ENCODE measurements around the gene CDC7.
A peak's percentile ranks its signal among the peaks of the same experiment; 100 is the strongest.
"Not testable (repeated sequence)": the region's sequence is repeated elsewhere in the genome, so short reads cannot be mapped to it uniquely, and the experiment has no call there.

Gene CDC7

DNA sequence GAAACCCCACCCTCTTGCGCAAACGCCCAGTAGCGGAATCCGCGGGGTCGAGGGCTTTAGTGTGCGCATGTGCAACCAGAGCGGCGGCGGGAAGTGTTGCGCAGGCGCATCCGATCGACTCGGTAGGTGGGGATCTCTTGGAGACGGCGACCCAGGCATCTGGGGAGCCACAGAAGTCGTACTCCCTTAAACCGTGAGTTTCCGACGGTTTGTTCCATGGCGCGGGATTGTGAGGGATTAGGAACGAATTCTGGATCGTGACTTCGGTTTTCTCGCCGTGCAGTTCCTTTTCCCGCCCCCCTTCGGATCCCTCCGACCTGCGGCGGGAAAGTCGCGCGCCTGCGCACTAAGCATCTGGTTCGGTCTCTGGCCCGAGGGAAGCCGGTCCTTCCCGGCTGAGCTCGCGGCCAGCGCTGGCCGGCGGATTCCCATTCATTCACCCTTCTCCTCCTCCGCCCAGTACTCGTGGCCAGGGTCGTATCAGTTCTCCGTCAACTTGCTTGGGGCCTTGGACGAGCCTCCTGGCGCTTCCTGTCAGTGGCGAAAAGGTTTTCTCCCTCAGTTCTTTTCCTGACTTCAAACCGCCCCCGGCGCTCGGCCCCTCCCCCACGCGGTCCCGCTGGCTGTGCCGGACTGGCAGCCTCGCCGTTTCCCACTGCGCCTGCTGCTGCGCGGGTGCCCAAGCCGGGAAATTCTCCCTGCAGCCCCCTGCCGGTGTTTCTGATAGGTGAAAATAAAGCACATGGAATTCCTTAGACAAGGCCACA is at the start of gene CDC7:
Gene CDC7, plus strand, starts transcription at position 96 of the 767 bp plus-strand sequence. CDS start 866 bp downstream, outside the sequence.
- peak; percentile 88 for DNase-seq (ENCODE audit: low spot score)

DNA sequence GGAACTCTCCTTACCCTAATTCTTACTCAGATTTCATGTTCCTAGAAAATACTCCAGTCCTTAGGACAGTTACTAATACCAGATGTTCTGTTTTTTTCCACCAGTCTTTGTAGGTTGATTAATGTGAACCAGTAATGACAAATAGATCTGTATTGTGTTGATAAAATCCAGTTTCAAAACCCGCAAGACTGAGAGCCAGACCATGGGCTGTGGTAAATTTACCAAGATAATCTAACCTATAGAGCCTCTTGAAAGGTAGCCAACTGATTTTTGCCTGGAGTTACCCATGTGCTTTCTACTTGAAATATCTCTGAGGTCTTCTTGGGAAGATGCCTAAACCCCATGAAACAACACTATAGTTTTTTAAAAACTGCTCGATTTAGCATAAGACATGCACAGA is 46.5 kb upstream of the CDC7 start:
- no peak for DNase-seq (ENCODE audit: low spot score)

GRCh38 chr1:91455334-91455733 is 45.3 kb upstream of the CDC7 start:
- DNase-seq (ENCODE audit: low spot score), result no peak

GRCh38 chr1:91455896-91456295 is 44.8 kb upstream of the CDC7 start:
- DNase-seq (ENCODE audit: low spot score), result no peak

- not testable (repeated sequence) for DNase-seq (ENCODE audit: low spot score)
Measured at GRCh38 chr1:91465350-91465749, 35.3 kb upstream of the CDC7 start.

- no peak for DNase-seq (ENCODE audit: low spot score)
Measured at GRCh38 chr1:91476533-91477217, 24.0 kb upstream of the CDC7 start.

DNA sequence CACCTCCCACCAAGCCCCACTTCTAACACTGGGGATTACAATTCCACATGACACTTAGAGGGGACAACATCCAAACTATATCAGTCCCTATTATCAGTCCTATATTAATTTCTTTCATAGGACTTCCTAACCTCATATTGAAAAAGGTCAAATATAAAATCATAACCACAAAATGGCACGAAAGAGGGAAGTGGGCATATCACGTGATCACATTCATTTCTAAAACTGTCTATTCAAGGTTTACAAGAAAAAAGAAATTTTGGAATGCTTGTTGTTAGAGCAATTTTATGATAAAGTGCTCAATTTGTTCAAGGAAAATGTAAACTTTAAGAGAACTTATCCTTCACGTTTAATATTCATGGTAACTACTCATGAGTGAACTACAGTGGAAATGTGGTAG is 13.2 kb upstream of the CDC7 start:
- no peak for DNase-seq (ENCODE audit: low spot score)

DNA sequence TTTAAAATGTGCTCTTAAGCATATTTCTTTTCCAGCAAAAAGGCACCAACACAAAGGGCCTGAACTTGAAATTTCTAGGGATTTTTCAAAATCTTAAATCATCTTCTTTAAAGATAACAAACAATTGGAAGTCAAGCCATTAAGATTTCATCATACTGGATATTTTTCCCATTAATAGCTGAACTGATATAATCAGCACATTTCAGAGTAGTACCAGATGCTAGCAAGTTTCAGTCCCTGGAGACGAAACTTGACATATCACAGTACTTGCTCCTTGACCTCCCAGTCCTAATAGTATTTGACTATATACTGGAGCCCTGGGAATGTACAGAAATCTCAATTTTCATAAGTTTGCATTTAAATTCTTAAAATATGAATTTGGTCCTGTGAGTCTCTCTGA is 10.2 kb upstream of the CDC7 start:
- DNase-seq (ENCODE audit: low spot score), result no peak

DNA sequence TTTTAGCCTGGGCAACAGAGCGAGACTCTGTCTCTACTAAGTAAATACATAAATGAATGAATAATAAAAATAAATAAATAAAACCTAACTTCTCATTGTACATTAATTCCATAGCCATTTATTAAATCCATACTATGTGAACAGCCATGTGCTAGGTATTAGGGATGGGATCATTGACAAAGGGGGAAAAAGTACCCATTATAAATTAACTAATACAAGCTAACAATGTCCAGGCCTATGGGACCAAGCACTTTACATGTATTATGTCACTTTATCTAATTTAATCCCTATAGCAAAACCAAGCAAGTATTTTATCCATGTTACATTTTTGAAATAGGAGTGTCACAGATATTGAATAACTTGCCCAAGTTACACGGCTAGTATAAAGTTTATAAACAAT is 2.6 kb upstream of the CDC7 start:
- DNase-seq (ENCODE audit: low spot score), result no peak

DNA sequence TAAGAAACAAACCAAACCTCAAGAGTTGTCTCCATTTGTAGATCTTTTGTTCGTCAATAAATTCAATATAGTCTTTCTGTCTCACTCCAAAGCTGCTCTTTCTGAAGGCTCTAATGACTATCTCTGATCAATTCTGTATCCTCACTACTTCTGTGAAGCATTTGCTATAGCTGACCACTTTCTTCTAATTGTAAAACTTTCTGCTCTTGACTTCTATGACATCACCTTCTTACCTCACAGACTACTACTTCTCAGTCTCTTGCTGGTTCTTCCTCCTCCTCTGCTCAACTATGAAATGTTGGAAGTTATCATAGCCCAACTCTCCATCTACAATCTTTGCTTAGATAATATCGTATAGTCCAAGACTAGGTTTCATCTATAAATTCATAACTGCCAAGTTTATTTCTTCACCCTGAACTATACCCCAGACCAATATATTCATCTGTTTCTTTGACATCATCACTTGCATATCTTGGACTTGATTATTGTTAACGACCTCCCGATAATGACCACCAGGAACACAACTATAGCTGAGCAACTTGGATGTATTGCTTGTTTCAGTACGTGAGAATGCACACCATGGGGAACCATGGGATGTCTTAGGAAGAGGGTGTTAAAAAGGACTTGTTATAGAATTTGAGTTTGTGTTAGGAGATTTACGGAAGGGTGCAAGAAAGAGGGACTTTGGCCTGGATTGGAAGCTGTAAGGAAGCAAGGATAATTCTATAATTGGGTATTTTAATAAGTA is 2.0 kb upstream of the CDC7 start:
- DNase-seq (ENCODE audit: low spot score), result no peak

DNA sequence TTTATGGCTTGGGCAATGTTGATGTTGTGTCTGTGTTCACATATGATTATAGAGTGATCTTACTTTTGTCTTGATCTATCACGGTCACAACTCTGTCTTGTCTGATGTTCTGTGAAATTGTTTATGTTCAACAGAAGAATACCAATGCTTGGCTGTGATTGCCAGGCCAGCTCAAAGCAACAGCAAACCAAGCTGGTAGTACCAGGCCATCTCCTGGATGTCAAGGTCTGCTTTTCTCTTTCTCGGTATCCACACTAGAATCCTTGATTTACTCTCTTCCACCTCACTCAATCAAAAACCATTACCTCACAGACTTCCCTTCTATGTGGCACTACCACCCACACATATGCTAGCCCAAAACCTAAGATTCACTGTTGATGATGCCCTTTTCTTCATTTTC is 1.3 kb upstream of the CDC7 start:
- no peak for DNase-seq (ENCODE audit: low spot score)

GRCh38 chr1:91499904-91500755 is 521 bp upstream of the CDC7 start:
- no peak for DNase-seq (ENCODE audit: low spot score)

DNA sequence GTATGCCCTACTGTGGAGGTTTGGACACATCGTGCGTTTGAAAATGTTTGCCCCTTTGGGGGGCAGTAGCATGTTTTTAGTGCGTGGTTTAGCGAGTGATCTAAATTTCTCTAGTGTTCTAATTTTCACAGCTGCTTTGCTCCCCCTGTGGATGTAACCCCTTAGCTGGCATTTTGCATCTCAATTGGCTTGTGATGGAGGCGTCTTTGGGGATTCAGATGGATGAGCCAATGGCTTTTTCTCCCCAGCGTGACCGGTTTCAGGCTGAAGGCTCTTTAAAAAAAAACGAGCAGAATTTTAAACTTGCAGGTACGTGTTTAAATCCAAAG is 836 bp downstream of the CDC7 start:
- no peak for DNase-seq (ENCODE audit: low spot score)

GRCh38 chr1:91501971-91502671 is 1.5 kb downstream of the CDC7 start:
- no peak for DNase-seq (ENCODE audit: low spot score)

DNA sequence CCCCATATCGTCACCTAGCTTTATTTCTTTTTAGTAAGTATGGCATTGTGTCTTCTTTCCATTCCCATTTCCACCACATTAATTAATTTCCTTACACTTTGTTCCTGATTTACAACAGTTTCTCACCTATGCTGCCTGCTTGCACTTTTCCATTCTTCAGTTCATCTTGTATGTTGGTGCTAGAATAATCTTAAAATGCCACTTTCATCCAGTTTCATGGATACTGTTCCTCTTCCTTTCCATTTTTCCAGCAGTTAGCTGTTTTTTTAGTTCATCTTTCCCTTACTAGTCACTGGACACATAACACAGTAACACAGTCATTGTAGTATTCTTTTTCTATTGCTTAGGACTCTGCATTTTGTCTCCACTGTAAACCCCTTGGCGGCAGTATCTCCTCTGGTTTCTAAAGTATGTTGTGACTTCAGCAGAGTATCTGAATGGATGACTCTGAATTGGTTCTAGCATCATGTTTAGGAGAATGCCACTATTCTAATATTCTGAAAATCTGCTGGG is 2.1 kb downstream of the CDC7 start:
- no peak for DNase-seq (ENCODE audit: low spot score)

GRCh38 chr1:91503332-91503900 is 2.8 kb downstream of the CDC7 start:
- DNase-seq (ENCODE audit: low spot score), result no peak

DNA sequence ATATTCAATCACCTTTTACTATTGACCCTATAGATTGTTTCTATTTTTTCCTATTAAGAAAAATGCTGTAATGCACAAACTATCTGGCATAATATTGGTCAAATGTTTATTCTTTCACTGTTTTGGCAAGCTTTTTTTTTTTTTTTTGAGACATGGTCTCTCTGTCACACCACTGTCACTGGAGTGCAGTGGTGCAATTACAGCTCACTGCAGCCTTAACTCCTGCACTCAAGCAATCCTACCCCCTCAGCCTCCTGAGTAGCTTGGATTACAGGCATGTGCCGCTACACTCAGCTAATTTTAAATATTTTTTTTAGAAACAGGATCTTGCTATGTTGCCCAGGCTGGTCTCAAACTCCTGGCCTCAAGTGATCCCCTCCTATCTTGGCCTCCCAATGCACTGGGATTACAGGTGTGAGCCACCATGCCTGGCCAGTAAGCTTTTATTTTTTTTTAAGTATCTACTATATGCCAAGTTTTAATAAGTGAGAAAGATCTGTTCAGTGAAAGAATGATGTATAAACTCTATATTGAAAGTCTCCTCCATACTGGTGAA is 3.4 kb downstream of the CDC7 start:
- DNase-seq (ENCODE audit: low spot score), result no peak

DNA sequence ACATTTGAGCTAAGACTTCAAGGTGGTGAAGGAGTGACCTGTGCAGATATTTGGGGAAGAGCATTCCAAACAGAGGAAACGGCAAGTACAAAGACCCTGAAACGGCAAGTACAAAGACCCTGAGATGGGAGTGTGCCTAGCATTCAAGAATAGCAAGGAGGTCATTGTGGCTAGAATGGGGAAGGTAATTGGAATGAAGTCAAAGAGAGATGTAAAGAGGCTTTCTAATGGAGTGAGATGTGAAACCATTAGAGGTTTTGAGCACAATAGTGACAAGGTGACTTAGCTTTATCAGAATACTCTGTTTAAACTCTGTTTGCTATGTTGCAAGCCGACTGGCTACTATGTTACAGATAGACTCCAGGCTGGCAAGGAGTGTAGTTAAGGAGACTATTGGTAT is 4.4 kb downstream of the CDC7 start:
- no peak for DNase-seq (ENCODE audit: low spot score)

- DNase-seq (ENCODE audit: low spot score), result no peak
Measured at GRCh38 chr1:91506071-91506470, 5.4 kb downstream of the CDC7 start.

GRCh38 chr1:91507328-91507727 is 6.7 kb downstream of the CDC7 start:
- no peak for DNase-seq (ENCODE audit: low spot score)

DNA sequence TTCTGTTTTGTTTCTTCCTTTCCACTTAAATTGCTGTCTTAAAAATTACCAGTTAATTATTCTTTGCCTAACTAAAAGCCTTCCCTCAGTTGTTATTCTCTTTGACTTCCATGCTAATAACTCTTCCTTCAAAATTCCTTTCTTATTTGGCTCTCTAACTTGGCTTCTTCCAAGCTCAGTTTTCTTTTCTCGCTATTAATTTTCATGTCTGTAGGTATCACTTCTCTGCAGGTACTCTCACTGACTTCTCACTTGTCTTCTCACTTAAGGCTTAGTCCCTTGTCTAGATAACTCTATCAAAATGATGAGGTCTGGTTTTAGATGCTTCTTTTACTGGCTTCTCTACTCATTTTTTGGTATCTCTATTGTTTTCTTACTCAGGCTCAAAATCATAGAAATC is 10.1 kb downstream of the CDC7 start:
- DNase-seq (ENCODE audit: low spot score), result no peak
